H1 (cell line): ENCODE data around the gene DCBLD2. TPM values are rescaled to one million over a fixed set of nuclear protein-coding genes. Genes with fewer than 3 reads are reported as not detected.

Experiments
- CTCF ChIA-PET: fragments of 300-600 bp; sonication (Branson Sonifier 250); formaldehyde crosslinking; loops from one replicate; lab custom pipeline; 2021; ENCODE audit not compliant: partially characterized antibody; lab: Charles Lee
- POLR2A ChIA-PET: fragments of 300-600 bp; sonication (Branson Sonifier 250); formaldehyde crosslinking; loops from one replicate; lab custom pipeline; 2021; ENCODE audit warnings: inconsistent platforms; ENCODE audit not compliant: partially characterized antibody; lab: Charles Lee
- DNase-seq, 2 experiments: peaks; one replicate each; pipeline versions ENCODE4 v3.0.0 to v3.0.0-alpha.2; 2010 to 2022; ENCODE audit warnings: low spot score in 2 of 2, low read depth in 1 of 2, mixed read lengths in 1 of 2
- FAIRE-seq: peaks from 2 replicates; lab custom pipeline; 2011; peaks lifted over from hg19 to GRCh38; lab: Jason Lieb, UNC
- H2AFZ ChIP-seq: 2 replicates; pipeline ENCODE4 v1.8.1; 2012; ENCODE audit warnings: low read length, inconsistent platforms
- H2AK5ac ChIP-seq: 2 replicates; pipeline ENCODE4 v1.6.1; 2013; ENCODE audit warnings: low read depth, low read length
- H2BK120ac ChIP-seq: replicated peaks from 2 replicates; pipeline ENCODE3; 2013; ENCODE audit warnings: low read depth, low read length, inconsistent platforms
- H2BK12ac ChIP-seq: 2 replicates; pipeline ENCODE4 v1.6.1; 2013; ENCODE audit warnings: low read depth, low read length
- H2BK15ac ChIP-seq: 2 replicates; pipeline ENCODE4 v1.6.1; 2013; ENCODE audit warnings: low read length
- H2BK20ac ChIP-seq: 2 replicates; pipeline ENCODE4 v1.6.1; 2013; ENCODE audit warnings: low read length
- H2BK5ac ChIP-seq: 2 replicates; pipeline ENCODE4 v1.6.1; 2013; ENCODE audit warnings: low read depth, low read length
- H3K14ac ChIP-seq: 2 replicates; pipeline ENCODE4 v1.6.1; 2013; ENCODE audit warnings: inconsistent platforms; ENCODE audit not compliant: insufficient read length
- H3K18ac ChIP-seq: 2 replicates; pipeline ENCODE4 v1.6.1; 2013; ENCODE audit warnings: low read length; ENCODE audit errors: extremely low read depth
- H3K23ac ChIP-seq: 2 replicates; pipeline ENCODE4 v1.6.1; 2013; ENCODE audit warnings: inconsistent platforms; ENCODE audit not compliant: insufficient read length
- H3K23me2 ChIP-seq: 2 replicates; pipeline ENCODE4 v1.6.1; 2013; ENCODE audit warnings: low read depth, low read length
- H3K27ac ChIP-seq: 2 replicates; pipeline ENCODE4 v1.6.1; 2011; ENCODE audit warnings: low read depth, low read length, inconsistent platforms
- H3K27me3 ChIP-seq, 4 experiments: replicated peaks in 1 of 4; 1 replicate in 1 of 4; 2 replicates in 3 of 4; pipeline versions ENCODE4 v1.6.1 to v1.8.1; 2011 to 2013; ENCODE audit warnings: low read length in 3 of 4, mild to moderate bottlenecking in 3 of 4, inconsistent platforms in 2 of 4, mixed read lengths in 2 of 4, moderate library complexity in 1 of 4; ENCODE audit not compliant: control insufficient read depth in 3 of 4, insufficient read depth in 3 of 4; ENCODE audit errors: extremely low read depth in 1 of 4
- H3K36me3 ChIP-seq, 4 experiments: 2 replicates each; pipeline versions ENCODE4 v1.6.1 to v1.8.1; 2011 to 2013; ENCODE audit warnings: mild to moderate bottlenecking in 4 of 4, low read length in 3 of 4, moderate library complexity in 2 of 4, control low read depth in 1 of 4, inconsistent platforms in 1 of 4; ENCODE audit not compliant: insufficient read depth in 4 of 4, control insufficient read depth in 2 of 4
- H3K4ac ChIP-seq: replicated peaks from 2 replicates; pipeline ENCODE3; 2013; ENCODE audit warnings: low read length, low read depth, mixed read lengths, inconsistent platforms; ENCODE audit not compliant: insufficient read length
- H3K4me1 ChIP-seq, 4 experiments: replicated peaks in 1 of 4; 1 replicate in 1 of 4; 2 replicates in 3 of 4; pipeline versions ENCODE4 v1.6.1 to v1.8.1; 2011 to 2013; ENCODE audit warnings: low read length in 3 of 4, inconsistent platforms in 2 of 4, mixed read lengths in 1 of 4; ENCODE audit not compliant: insufficient read depth in 4 of 4, control insufficient read depth in 3 of 4
- H3K4me2 ChIP-seq, 2 experiments: 2 replicates each; pipeline versions ENCODE4 v1.6.1 to v1.8.1; 2011 to 2013; ENCODE audit warnings: low read depth in 2 of 2, low read length in 2 of 2, control low read depth in 1 of 2, inconsistent platforms in 1 of 2, mild to moderate bottlenecking in 1 of 2; ENCODE audit not compliant: insufficient read depth in 1 of 2
- H3K4me3 ChIP-seq, 4 experiments: fragments of 200-600, 300-600 bp in 1 of 4; sonication (generic), shearing (Covaris generic), sonication (Bioruptor Twin) in 1 of 4; 2 replicates each; pipeline versions ENCODE4 v1.5.1 to v1.8.1; 2011 to 2016; ENCODE audit warnings: low read length in 4 of 4, low read depth in 3 of 4, control low read depth in 2 of 4, inconsistent platforms in 2 of 4, mild to moderate bottlenecking in 2 of 4, mixed read lengths in 1 of 4, moderate library complexity in 1 of 4; ENCODE audit not compliant: insufficient read depth in 2 of 4; ENCODE audit errors: extremely low read depth in 1 of 4
- H3K56ac ChIP-seq: replicated peaks from 2 replicates; pipeline ENCODE3; 2013; ENCODE audit warnings: low read depth, mild to moderate bottlenecking, mixed read lengths, low read length, inconsistent platforms; ENCODE audit not compliant: insufficient read length
- H3K79me1 ChIP-seq: 2 replicates; pipeline ENCODE4 v1.6.1; 2013; ENCODE audit warnings: low read depth, low read length, control low read depth
- H3K79me2 ChIP-seq, 2 experiments: 2 replicates each; pipeline versions ENCODE4 v1.6.1 to v1.8.1; 2012 to 2013; ENCODE audit warnings: low read length in 2 of 2, mild to moderate bottlenecking in 2 of 2, inconsistent platforms in 1 of 2; ENCODE audit not compliant: insufficient read depth in 2 of 2, control insufficient read depth in 1 of 2
- H3K9ac ChIP-seq, 4 experiments: replicated peaks in 1 of 4; 1 replicate in 1 of 4; 2 replicates in 3 of 4; pipeline versions ENCODE4 v1.6.1 to v1.8.1; 2011 to 2013; ENCODE audit warnings: low read depth in 3 of 4, low read length in 3 of 4, control low read depth in 2 of 4, mild to moderate bottlenecking in 2 of 4, moderate library complexity in 2 of 4, inconsistent platforms in 1 of 4; ENCODE audit errors: extremely low read depth in 1 of 4
- H3K9me3 ChIP-seq, 2 experiments: 2 replicates each; pipeline versions ENCODE4 v1.6.1 to v1.8.1; 2012 to 2013; ENCODE audit warnings: mild to moderate bottlenecking in 2 of 2, moderate library complexity in 2 of 2, control low read depth in 1 of 2, inconsistent platforms in 1 of 2, low read depth in 1 of 2, low read length in 1 of 2, mixed read lengths in 1 of 2; ENCODE audit not compliant: insufficient read depth in 2 of 2
- H4K20me1 ChIP-seq, 2 experiments: replicated peaks in 1 of 2; 2 replicates each; pipeline versions ENCODE3 to v1.8.1; 2011 to 2013; ENCODE audit warnings: inconsistent platforms in 2 of 2, low read length in 2 of 2, mild to moderate bottlenecking in 1 of 2; ENCODE audit not compliant: insufficient read depth in 2 of 2, control insufficient read depth in 1 of 2
- H4K5ac ChIP-seq: 2 replicates; pipeline ENCODE4 v1.6.1; 2013; ENCODE audit warnings: low read length, low read depth, mixed read lengths, inconsistent platforms; ENCODE audit not compliant: insufficient read length
- H4K8ac ChIP-seq: 2 replicates; pipeline ENCODE4 v1.8.0; 2013; ENCODE audit warnings: mild to moderate bottlenecking, moderate library complexity, low read length, inconsistent platforms; ENCODE audit not compliant: insufficient read depth; ENCODE audit errors: extremely low read depth
- H4K91ac ChIP-seq: replicated peaks from 2 replicates; pipeline ENCODE3; 2013; ENCODE audit warnings: low read length, mixed read lengths, inconsistent platforms; ENCODE audit not compliant: insufficient read length
- BACH1 ChIP-seq: IDR thresholded peaks from 2 replicates; pipeline ENCODE4 v1.6.1; 2012; ENCODE audit warnings: low read length, improper control_type of control experiment
- CHD2 ChIP-seq: IDR thresholded peaks from 2 replicates; pipeline ENCODE4 v1.6.1; 2012; ENCODE audit warnings: low read length, improper control_type of control experiment
- EP300 ChIP-seq, 2 experiments: IDR thresholded peaks; 1 replicate in 1 of 2; 2 replicates in 1 of 2; pipeline ENCODE4 v1.6.1; 2011 to 2012; ENCODE audit warnings: low read depth in 2 of 2, low read length in 2 of 2, mild to moderate bottlenecking in 2 of 2, borderline replicate concordance in 1 of 2, inconsistent platforms in 1 of 2, moderate library complexity in 1 of 2
- POLR2A ChIP-seq, 2 experiments: IDR thresholded peaks; 1 replicate in 1 of 2; 2 replicates in 1 of 2; pipeline ENCODE4 v1.6.1; 2011; ENCODE audit warnings: low read depth in 2 of 2, low read length in 2 of 2, mild to moderate bottlenecking in 2 of 2; ENCODE audit errors: control extremely low read depth in 1 of 2
- SAP30 ChIP-seq: fragments of 300-600 bp; sonication (generic); IDR thresholded peaks from 2 replicates; pipeline ENCODE4 v1.7.1; 2012; ENCODE audit warnings: low read length, moderate library complexity, mild to moderate bottlenecking, inconsistent platforms; ENCODE audit not compliant: insufficient read depth, insufficient replicate concordance
- SIN3A ChIP-seq, 2 experiments: IDR thresholded peaks in 1 of 2; conservative IDR thresholded peaks in 1 of 2; 2 replicates each; pipeline ENCODE4 v1.6.1; 2011 to 2012; ENCODE audit warnings: low read length in 2 of 2, improper control_type of control experiment in 1 of 2, low read depth in 1 of 2, mild to moderate bottlenecking in 1 of 2
- SUZ12 ChIP-seq: fragments of 200-600 bp; sonication (generic); IDR thresholded peaks from 2 replicates; pipeline ENCODE4 v1.6.1; 2012; ENCODE audit warnings: mild to moderate bottlenecking, inconsistent platforms, low read length, moderate library complexity, mixed read lengths
- USF2 ChIP-seq: IDR thresholded peaks from 2 replicates; pipeline ENCODE4 v1.6.1; 2011; ENCODE audit warnings: low read length, improper control_type of control experiment
- WGBS, 2 experiments: shearing (Covaris generic) in 1 of 2; methylation state at CpG; one replicate each; pipeline versions ENCODE4 v1.1.6 to v1.1.7; 2013 to 2015; ENCODE audit warnings: low lambda C conversion rate in 2 of 2, mixed read lengths in 2 of 2, inconsistent platforms in 1 of 2, low coverage in 1 of 2, missing lambda C conversion rate in 1 of 2; ENCODE audit not compliant: insufficient replicate concordance in 2 of 2, insufficient coverage in 1 of 2, insufficient read length in 1 of 2; ENCODE audit errors: extremely low coverage in 1 of 2, missing lambda C conversion rate in 1 of 2; 5-methylcytosine and 5-hydroxymethylcytosine counted together
- polyA plus RNA-seq, 7 experiments: library from polyadenylated mRNA; depleted of rRNA in 3 of 7; stranded (reverse) in 5 of 7; unstranded in 2 of 7; fragments of >200 nt in 5 of 7; fragments of 200-250 nt in 2 of 7; gene quantifications; 1 replicate in 5 of 7; 2 replicates in 1 of 7; 4 replicates in 1 of 7; pipeline versions ENCODE4 v1.2.1 to v1.2.3, GENCODE V29; 2011 to 2013; ENCODE audit warnings: missing spikeins in 2 of 7, mixed read lengths in 2 of 7
- total RNA-seq: library from RNA; stranded (reverse); fragmentation: NEBNext Ultra II Directional; extraction: Animal tissue kit (Norgen Biotek cat#: 25700); gene quantifications from 2 replicates; pipeline ENCODE4 v1.2.1, GENCODE V29; 2021
- TF ChIP-seq, protein P1 (sequence below), 3 experiments: IDR thresholded peaks; 1 replicate in 2 of 3; 2 replicates in 1 of 3; pipeline versions ENCODE4 v1.5.1 to v1.6.1; 2011; ENCODE audit warnings: low read length in 3 of 3, mild to moderate bottlenecking in 3 of 3, inconsistent platforms in 2 of 3, low read depth in 1 of 3, moderate library complexity in 1 of 3; ENCODE audit not compliant: insufficient read depth in 1 of 3; ENCODE audit errors: control extremely low read depth in 1 of 3

The DCBLD2 gene
- total and polyA plus RNA-seq, 2 of the 8 experiments (the other 6 are each of a cell fraction or from before 2014, with no cell fraction given) = 19.6 to 63.8 TPM

DNA sequence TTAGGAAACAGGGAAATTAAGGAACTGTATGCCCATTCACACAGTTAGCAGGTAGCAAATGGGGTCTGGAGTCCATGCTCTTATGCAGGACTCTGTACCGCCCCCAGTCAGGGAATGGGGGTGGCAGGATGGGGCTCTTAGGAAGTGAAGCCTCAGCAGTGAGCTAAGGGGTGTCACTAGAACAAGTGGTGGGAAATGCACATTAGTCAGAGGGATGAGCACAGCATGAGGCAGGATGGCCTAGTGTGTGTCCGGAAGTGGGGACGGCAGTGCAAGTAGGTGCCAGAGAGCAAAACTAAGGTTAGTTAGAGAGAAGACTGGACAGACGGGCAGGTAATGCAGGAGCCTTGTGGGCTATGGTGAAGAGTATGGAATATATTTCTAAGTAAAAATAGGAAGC is 77.7 kb downstream of the DCBLD2 start:
- POLR2A ChIA-PET = no interaction called here
- no peak overlapping the region for H3K9ac ChIP-seq

More for the DNA sequence above, 77.7 kb downstream of the DCBLD2 start:
- Histone ChIP-seq H4K5ac (no peak overlapping the region), H4K20me1 (peaks cover 0 to 1% of the 10 kb centered on the region in 2 experiments), H3K79me1 (no peaks in the 10 kb centered on the region), H2AK5ac (no peak overlapping the region), H3K27me3 (no peaks in the 10 kb centered on the region), H2BK5ac (no peak overlapping the region), H3K23me2 (0 out of 2 replicates have a peak, but pooled peaks cover 2% of the 10 kb centered on the region), H3K56ac (no peak overlapping the region), H4K8ac (no peak overlapping the region; the same call in 1 of the 2 replicates), H2BK15ac (no peak overlapping the region), H4K91ac (no peak overlapping the region), H3K79me2 (no peaks in the 10 kb centered on the region), H3K4ac (no peak overlapping the region), H3K23ac (no peak overlapping the region), H3K36me3 (peaks cover 0 to 9% (median 3%) of the 10 kb centered on the region in 4 experiments; a peak in 2 of 8 replicates), H3K27ac (no peak overlapping the region), H3K14ac (no peak overlapping the region), H2BK120ac (no peak overlapping the region), H3K4me3 (no peak overlapping the region), H3K18ac (no peak overlapping the region), H2BK12ac (no peak overlapping the region), H3K4me1 (no peaks in the 10 kb centered on the region), H3K4me2 (no peak overlapping the region), H3K9me3 (no peaks in the 10 kb centered on the region), H2BK20ac (no peak overlapping the region), H2AFZ (no peak overlapping the region)
- TF ChIP-seq CHD2 (no peak), SAP30 (no peak), EP300 (IDR thresholded peaks at IDR 0.05; ENCODE audit: borderline replicate concordance in 1 of 2, low read depth in 2 of 2, low read length in 2 of 2) (no peak), SUZ12 (no peak), SIN3A (conservative IDR thresholded peaks at IDR 0.05 in 1 of 2, IDR thresholded peaks at IDR 0.05 in 1 of 2; ENCODE audit: low read depth in 1 of 2, low read length in 2 of 2) (no peak), POLR2A (IDR thresholded peaks at IDR 0.05; ENCODE audit: control extremely low read depth in 1 of 2, low read depth in 2 of 2, low read length in 2 of 2) (no peak), BACH1 (no peak), USF2 (no peak)
- TF ChIP-seq, protein P1, sequence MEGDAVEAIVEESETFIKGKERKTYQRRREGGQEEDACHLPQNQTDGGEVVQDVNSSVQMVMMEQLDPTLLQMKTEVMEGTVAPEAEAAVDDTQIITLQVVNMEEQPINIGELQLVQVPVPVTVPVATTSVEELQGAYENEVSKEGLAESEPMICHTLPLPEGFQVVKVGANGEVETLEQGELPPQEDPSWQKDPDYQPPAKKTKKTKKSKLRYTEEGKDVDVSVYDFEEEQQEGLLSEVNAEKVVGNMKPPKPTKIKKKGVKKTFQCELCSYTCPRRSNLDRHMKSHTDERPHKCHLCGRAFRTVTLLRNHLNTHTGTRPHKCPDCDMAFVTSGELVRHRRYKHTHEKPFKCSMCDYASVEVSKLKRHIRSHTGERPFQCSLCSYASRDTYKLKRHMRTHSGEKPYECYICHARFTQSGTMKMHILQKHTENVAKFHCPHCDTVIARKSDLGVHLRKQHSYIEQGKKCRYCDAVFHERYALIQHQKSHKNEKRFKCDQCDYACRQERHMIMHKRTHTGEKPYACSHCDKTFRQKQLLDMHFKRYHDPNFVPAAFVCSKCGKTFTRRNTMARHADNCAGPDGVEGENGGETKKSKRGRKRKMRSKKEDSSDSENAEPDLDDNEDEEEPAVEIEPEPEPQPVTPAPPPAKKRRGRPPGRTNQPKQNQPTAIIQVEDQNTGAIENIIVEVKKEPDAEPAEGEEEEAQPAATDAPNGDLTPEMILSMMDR (IDR thresholded peaks at IDR 0.05; ENCODE audit: control extremely low read depth in 1 of 3, insufficient read depth in 1 of 3, low read depth in 1 of 3, low read length in 3 of 3) = no peak
- DNase-seq (no peak), FAIRE-seq (no peak)
- 92% methylated on average over 4 of the region's 4 CpGs; no CpG with 5 or more reads in 1 of the 2 experiments for WGBS, 2 experiments
- CTCF ChIA-PET = interaction anchor here (0.8 to 5.3 kb wide), 5 partner anchors 10 to 985 kb away, joined by 3 to 47 read pairs (median 3); no protein-coding TSS in a partner anchor
